Kidney epithelial cell (primary cell): ENCODE measurements around the gene FARP1. TPM values are rescaled to one million over a fixed set of nuclear protein-coding genes. Genes with fewer than 3 reads are reported as not detected.

Experiments used
- DNase-seq: peaks from one replicate; pipeline ENCODE4 v3.0.0-alpha.2; 2010; ENCODE audit warnings: low read depth
- H3K27me3 ChIP-seq: 2 replicates; pipeline ENCODE4 v1.6.0; 2011; ENCODE audit warnings: low read length; ENCODE audit not compliant: control insufficient read depth, insufficient read depth
- H3K36me3 ChIP-seq: 2 replicates; pipeline ENCODE4 v1.5.1; 2011; ENCODE audit warnings: low read length; ENCODE audit not compliant: control insufficient read depth, insufficient read depth
- H3K4me3 ChIP-seq: 2 replicates; pipeline ENCODE4 v1.5.1; 2011; ENCODE audit warnings: low read depth, mild to moderate bottlenecking, control low read depth, low read length
- total RNA-seq: library from RNA; depleted of rRNA; stranded (reverse); fragments of >200 nt; gene quantifications from 2 replicates; pipeline ENCODE4 v1.2.3, GENCODE V29; 2015
- TF ChIP-seq, protein P1 (sequence below): IDR thresholded peaks from 2 replicates; pipeline ENCODE4 v1.5.1; 2011; ENCODE audit warnings: mild to moderate bottlenecking, moderate library complexity, low read length, control low read depth, inconsistent platforms; ENCODE audit not compliant: insufficient read depth, poor library complexity, severe bottlenecking

FARP1 gene
- total RNA-seq, 1 donor from 2014 or later, result 135 TPM

DNA sequence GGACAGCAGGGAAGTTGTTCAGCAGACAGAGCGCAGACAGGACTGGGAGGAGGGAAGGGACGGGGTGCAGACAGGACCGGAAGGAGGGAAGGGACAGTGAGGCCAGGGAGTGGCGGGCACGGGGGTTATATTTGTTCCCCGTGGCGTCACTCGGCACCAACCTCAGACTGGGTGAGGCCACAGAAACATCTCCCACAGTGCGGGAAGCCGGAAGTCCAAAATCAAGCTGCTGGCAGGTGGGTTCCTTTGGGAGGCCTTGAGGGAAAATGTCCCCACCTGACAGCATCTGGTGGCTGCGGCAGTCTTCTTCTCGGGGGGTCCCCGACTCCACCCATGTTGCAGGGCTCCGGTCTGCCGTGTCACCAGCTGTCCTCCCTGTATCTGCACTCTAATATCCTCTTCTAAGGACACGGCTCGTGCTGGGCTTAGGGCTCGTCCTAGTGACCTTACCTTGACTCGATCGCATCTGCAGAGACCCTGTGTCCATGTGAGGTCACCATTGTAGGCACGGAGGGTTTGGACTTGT is 301.0 kb downstream of the FARP1 start:
- Histone ChIP-seq H3K36me3 (peaks cover 8% of the 10 kb centered on the region), H3K4me3 (no peak overlapping the region), H3K27me3 (no peaks in the 10 kb centered on the region)
- TF ChIP-seq, protein P1, sequence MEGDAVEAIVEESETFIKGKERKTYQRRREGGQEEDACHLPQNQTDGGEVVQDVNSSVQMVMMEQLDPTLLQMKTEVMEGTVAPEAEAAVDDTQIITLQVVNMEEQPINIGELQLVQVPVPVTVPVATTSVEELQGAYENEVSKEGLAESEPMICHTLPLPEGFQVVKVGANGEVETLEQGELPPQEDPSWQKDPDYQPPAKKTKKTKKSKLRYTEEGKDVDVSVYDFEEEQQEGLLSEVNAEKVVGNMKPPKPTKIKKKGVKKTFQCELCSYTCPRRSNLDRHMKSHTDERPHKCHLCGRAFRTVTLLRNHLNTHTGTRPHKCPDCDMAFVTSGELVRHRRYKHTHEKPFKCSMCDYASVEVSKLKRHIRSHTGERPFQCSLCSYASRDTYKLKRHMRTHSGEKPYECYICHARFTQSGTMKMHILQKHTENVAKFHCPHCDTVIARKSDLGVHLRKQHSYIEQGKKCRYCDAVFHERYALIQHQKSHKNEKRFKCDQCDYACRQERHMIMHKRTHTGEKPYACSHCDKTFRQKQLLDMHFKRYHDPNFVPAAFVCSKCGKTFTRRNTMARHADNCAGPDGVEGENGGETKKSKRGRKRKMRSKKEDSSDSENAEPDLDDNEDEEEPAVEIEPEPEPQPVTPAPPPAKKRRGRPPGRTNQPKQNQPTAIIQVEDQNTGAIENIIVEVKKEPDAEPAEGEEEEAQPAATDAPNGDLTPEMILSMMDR, result no peak
- DNase-seq, result no peak

DNA sequence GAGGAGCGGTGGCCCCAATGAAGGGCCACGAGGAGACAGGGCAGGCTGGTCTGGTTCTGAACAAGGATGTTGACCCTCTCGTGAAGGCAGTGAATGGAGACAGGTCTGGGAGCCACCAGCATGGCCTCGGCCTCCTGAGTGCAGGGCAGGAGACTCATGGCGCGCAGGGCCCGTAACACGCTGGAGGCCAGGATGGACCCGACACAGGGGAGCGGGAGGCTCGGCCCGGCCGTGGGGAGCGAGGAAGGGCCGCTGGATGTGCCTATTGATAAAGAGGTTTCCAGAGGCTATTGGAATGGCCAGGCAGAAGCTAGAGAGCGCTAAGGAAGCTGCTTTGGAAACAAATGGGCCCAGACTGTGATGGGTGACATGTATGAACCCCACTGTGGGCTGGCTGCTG is 301.5 kb downstream of the FARP1 start:
- DNase-seq, result no peak
- TF ChIP-seq, protein P1, result no peak
- H3K27me3 ChIP-seq, result no peaks in the 10 kb centered on the region
- H3K4me3 ChIP-seq, result no peak overlapping the region
- peaks cover 8% of the 10 kb centered on the region for H3K36me3 ChIP-seq

DNA sequence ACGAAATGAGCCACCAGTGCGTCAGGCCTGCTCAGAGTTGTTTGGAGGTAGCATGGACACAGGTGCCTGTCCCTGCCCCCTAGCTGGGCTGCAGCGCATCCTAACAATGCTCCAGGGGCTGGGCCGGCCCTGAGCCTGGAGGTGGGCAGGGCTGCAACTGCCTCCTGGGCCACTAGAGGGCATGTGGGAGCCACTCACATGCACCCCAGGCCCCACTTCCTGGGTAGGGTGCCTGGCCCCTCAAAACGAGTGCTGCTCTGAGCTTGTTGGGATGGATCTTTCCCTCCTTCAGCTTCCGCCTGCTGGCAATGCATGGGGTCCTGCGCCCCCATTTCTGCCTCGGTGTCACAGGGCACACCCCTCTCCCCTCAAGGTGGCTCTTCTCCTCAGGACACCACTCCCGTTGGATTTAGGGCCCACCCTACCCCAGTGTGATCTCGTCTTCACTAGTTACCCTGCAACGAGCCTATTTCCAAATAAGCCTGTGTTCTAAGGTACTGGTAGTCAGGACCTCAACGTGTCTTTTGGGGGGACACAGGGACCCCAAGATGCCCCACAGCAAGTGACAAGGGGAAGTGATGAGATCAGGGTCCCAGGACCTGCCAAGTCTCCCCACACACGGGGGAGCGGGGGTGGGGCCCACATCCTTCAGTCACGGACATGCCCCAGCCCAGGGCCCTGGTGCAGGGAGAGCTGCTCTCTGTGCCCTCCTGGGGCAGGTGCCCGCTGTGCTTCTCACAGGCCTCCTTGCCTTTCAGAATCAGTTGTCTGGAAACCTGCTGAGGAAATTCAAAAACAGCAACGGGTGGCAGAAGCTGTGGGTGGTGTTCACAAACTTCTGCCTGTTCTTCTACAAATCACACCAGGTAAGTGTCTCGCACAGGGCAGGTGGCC is 302.7 kb downstream of the FARP1 start:
- TF ChIP-seq, protein P1, result peak; percentile 98
- Histone ChIP-seq H3K4me3 (no peak overlapping the region), H3K27me3 (no peaks in the 10 kb centered on the region), H3K36me3 (peaks cover 7% of the 10 kb centered on the region)
- no peak for DNase-seq

DNA sequence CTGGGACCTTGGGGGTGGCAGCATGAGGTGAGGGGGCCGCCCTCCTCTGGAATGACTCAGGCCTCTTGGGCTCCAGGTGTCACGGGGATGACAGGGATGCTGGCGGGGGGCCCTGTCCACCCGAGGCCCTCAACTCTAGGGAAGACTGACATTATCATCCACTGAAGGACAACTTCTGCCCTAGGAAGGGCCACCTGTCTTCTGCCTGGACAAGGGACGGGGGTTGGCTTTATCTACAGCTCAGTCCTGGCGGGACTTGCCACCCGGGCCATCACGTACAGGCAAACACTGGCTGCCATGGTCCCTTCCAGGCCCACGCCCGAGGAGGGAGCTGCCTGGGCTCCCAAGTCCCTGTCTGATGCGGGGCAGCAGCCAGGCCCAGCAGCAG is 303.3 kb downstream of the FARP1 start:
- H3K36me3 ChIP-seq, result peaks cover 7% of the 10 kb centered on the region

DNA sequence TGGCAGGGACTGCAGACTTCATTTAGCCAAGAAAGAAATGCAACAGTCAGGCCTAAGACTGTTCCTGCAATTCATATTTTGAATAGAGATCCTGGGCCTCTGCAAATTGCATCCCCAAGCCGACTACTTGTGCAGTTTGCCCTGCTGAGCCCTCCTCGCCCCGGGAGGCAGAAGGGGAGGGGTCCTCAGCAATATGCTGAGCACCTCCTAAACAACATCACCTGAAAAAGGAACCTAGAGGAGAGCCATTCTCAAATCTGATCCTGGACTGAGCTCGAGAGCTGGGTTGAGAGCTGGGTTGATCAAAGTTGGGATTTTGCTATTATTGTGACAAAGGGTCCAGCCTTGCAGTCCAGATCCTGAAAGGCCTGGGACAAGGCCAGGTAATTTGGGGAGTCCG is 304.2 kb downstream of the FARP1 start:
- TF ChIP-seq, protein P1, result no peak
- no peak for DNase-seq
- peaks cover 7% of the 10 kb centered on the region for H3K36me3 ChIP-seq
- no peaks in the 10 kb centered on the region for H3K27me3 ChIP-seq
- no peak overlapping the region for H3K4me3 ChIP-seq

More for the DNA sequence above, 303.3 kb downstream of the FARP1 start:
- DNase-seq, result no peak
- Histone ChIP-seq H3K27me3 (no peaks in the 10 kb centered on the region), H3K4me3 (no peak overlapping the region)
- TF ChIP-seq, protein P1, result no peak
